ENCODE results near the gene ADAMTS8. TPM values are rescaled to one million over a fixed set of nuclear protein-coding genes. Genes with fewer than 3 reads are reported as not detected.

The ADAMTS8 gene
- total and polyA plus RNA-seq, 2 donors (not counting 1 experiment from before 2014, with no cell fraction given), result 15.0 to 18.8 TPM

GRCh38 chr11:130467116-130467900 lies 38.9 kb upstream of the ADAMTS8 start:
- Histone ChIP-seq H3K27me3 (ENCODE audit: control insufficient read depth, insufficient read depth, low read length) (no peaks in the 10 kb centered on the region), H3K9me3 (ENCODE audit: control insufficient read depth, insufficient read depth, low read depth, low read length) (no peaks in the 10 kb centered on the region), H3K27ac (ENCODE audit: insufficient read depth, low read length) (no peak overlapping the region), H3K4me3 (replicated peaks in 1 of 4; ENCODE audit: control extremely low read depth in 1 of 4, insufficient read depth in 1 of 4, low read depth in 3 of 4, low read length in 4 of 4) (no peak overlapping the region), H2AFZ (ENCODE audit: low read length) (no peak overlapping the region), H3K9ac (ENCODE audit: insufficient read depth, low read length) (no peak overlapping the region), H3K4me2 (ENCODE audit: extremely low read depth, insufficient read depth, low read length) (no peak overlapping the region), H3K4me1 (ENCODE audit: control insufficient read depth, extremely low read depth, insufficient read depth, low read length) (no peaks in the 10 kb centered on the region), H3K79me2 (ENCODE audit: control insufficient read depth, insufficient read depth, low read length) (no peaks in the 10 kb centered on the region), H3K36me3 (ENCODE audit: control insufficient read depth, insufficient read depth, low read length) (peaks cover 47% of the 10 kb centered on the region), H4K20me1 (ENCODE audit: control insufficient read depth, extremely low read depth, insufficient read depth, low read length) (no peaks in the 10 kb centered on the region)
- TF ChIP-seq, protein P1, sequence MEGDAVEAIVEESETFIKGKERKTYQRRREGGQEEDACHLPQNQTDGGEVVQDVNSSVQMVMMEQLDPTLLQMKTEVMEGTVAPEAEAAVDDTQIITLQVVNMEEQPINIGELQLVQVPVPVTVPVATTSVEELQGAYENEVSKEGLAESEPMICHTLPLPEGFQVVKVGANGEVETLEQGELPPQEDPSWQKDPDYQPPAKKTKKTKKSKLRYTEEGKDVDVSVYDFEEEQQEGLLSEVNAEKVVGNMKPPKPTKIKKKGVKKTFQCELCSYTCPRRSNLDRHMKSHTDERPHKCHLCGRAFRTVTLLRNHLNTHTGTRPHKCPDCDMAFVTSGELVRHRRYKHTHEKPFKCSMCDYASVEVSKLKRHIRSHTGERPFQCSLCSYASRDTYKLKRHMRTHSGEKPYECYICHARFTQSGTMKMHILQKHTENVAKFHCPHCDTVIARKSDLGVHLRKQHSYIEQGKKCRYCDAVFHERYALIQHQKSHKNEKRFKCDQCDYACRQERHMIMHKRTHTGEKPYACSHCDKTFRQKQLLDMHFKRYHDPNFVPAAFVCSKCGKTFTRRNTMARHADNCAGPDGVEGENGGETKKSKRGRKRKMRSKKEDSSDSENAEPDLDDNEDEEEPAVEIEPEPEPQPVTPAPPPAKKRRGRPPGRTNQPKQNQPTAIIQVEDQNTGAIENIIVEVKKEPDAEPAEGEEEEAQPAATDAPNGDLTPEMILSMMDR (conservative IDR thresholded peaks at IDR 0.05 in 1 of 2, IDR thresholded peaks at IDR 0.05 in 1 of 2; ENCODE audit: low read depth in 1 of 2, low read length in 2 of 2), result no peak
- TF ChIP-seq EZH2 (IDR thresholded peaks at IDR 0.05; ENCODE audit: low read length, missing control alignments), result no peak
- DNase-seq (ENCODE audit: low read depth in 2 of 2), result no peak

- Histone ChIP-seq H3K9ac (ENCODE audit: insufficient read depth, low read length) (no peak overlapping the region), H3K4me3 (replicated peaks in 1 of 4; ENCODE audit: control extremely low read depth in 1 of 4, insufficient read depth in 1 of 4, low read depth in 3 of 4, low read length in 4 of 4) (no peak overlapping the region), H3K4me1 (ENCODE audit: control insufficient read depth, extremely low read depth, insufficient read depth, low read length) (no peaks in the 10 kb centered on the region), H2AFZ (ENCODE audit: low read length) (no peak overlapping the region), H3K27ac (ENCODE audit: insufficient read depth, low read length) (no peak overlapping the region), H3K79me2 (ENCODE audit: control insufficient read depth, insufficient read depth, low read length) (peaks cover 3% of the 10 kb centered on the region), H3K9me3 (ENCODE audit: control insufficient read depth, insufficient read depth, low read depth, low read length) (no peaks in the 10 kb centered on the region), H4K20me1 (ENCODE audit: control insufficient read depth, extremely low read depth, insufficient read depth, low read length) (no peaks in the 10 kb centered on the region), H3K4me2 (ENCODE audit: extremely low read depth, insufficient read depth, low read length) (no peak overlapping the region), H3K36me3 (ENCODE audit: control insufficient read depth, insufficient read depth, low read length) (peaks cover 43% of the 10 kb centered on the region), H3K27me3 (ENCODE audit: control insufficient read depth, insufficient read depth, low read length) (no peaks in the 10 kb centered on the region)
- no peak for TF ChIP-seq EZH2 (IDR thresholded peaks at IDR 0.05; ENCODE audit: low read length, missing control alignments)
- TF ChIP-seq, protein P1 (conservative IDR thresholded peaks at IDR 0.05 in 1 of 2, IDR thresholded peaks at IDR 0.05 in 1 of 2; ENCODE audit: low read depth in 1 of 2, low read length in 2 of 2), result no peak
- DNase-seq (ENCODE audit: low read depth in 2 of 2), result no peak
These were observed 36.9 kb upstream of the ADAMTS8 start for GRCh38 chr11:130465263-130465662.

GRCh38 chr11:130464291-130464812 lies 35.9 kb upstream of the ADAMTS8 start:
- peak in 1 of 2 donors; percentile 60 for DNase-seq (ENCODE audit: low read depth in 2 of 2)
- no peak overlapping the region for H3K4me2 ChIP-seq (ENCODE audit: extremely low read depth, insufficient read depth, low read length)
- H3K27ac ChIP-seq (ENCODE audit: insufficient read depth, low read length), result no peak overlapping the region
- H3K27me3 ChIP-seq (ENCODE audit: control insufficient read depth, insufficient read depth, low read length), result no peaks in the 10 kb centered on the region
- H3K4me3 ChIP-seq (replicated peaks in 1 of 4; ENCODE audit: control extremely low read depth in 1 of 4, insufficient read depth in 1 of 4, low read depth in 3 of 4, low read length in 4 of 4), result no peak overlapping the region
- no peak overlapping the region for H2AFZ ChIP-seq (ENCODE audit: low read length)
- no peak overlapping the region for H3K9ac ChIP-seq (ENCODE audit: insufficient read depth, low read length)
- peaks cover 9% of the 10 kb centered on the region for H3K79me2 ChIP-seq (ENCODE audit: control insufficient read depth, insufficient read depth, low read length)
- H4K20me1 ChIP-seq (ENCODE audit: control insufficient read depth, extremely low read depth, insufficient read depth, low read length), result no peaks in the 10 kb centered on the region
- no peaks in the 10 kb centered on the region for H3K4me1 ChIP-seq (ENCODE audit: control insufficient read depth, extremely low read depth, insufficient read depth, low read length)
- TF ChIP-seq, protein P1 (conservative IDR thresholded peaks at IDR 0.05 in 1 of 2, IDR thresholded peaks at IDR 0.05 in 1 of 2; ENCODE audit: low read depth in 1 of 2, low read length in 2 of 2), result no peak
- TF ChIP-seq EZH2 (IDR thresholded peaks at IDR 0.05; ENCODE audit: low read length, missing control alignments), result no peak
- H3K9me3 ChIP-seq (ENCODE audit: control insufficient read depth, insufficient read depth, low read depth, low read length), result no peaks in the 10 kb centered on the region
- peaks cover 42% of the 10 kb centered on the region for H3K36me3 ChIP-seq (ENCODE audit: control insufficient read depth, insufficient read depth, low read length)
